HepG2 (cell line): ENCODE data around the gene ALDH3B1. TPM values are rescaled to one million over a fixed set of nuclear protein-coding genes. Genes with fewer than 3 reads are reported as not detected.

Experiments
- ARHGAP35 ChIP-seq: sonication (generic); formaldehyde crosslinking; IDR thresholded peaks from 2 replicates; pipeline ENCODE4 v1.9.0; 2022; ENCODE audit warnings: mild to moderate bottlenecking, inconsistent platforms, moderate library complexity, missing genetic modification reagents, borderline replicate concordance
- CBX1 ChIP-seq: IDR thresholded peaks from one replicate; pipeline ENCODE4 v1.6.1; 2016; ENCODE audit warnings: antibody characterized with exemption, low read depth
- CSRNP1 ChIP-seq: sonication (generic); formaldehyde crosslinking; IDR thresholded peaks from 2 replicates; pipeline ENCODE4 v1.8.1; 2023; ENCODE audit warnings: mild to moderate bottlenecking, missing genetic modification reagents
- FUBP1 ChIP-seq: sonication (generic); formaldehyde crosslinking; IDR thresholded peaks from 2 replicates; pipeline ENCODE4 v1.5.1; 2020; ENCODE audit warnings: missing genetic modification reagents, mild to moderate bottlenecking, borderline replicate concordance
- HNRNPK ChIP-seq: fragments of 200-400 bp; formaldehyde crosslinking; IDR thresholded peaks from 2 replicates; pipeline ENCODE4 v1.6.1; 2018; ENCODE audit warnings: low read length, low read depth, moderate library complexity, mild to moderate bottlenecking; ENCODE audit not compliant: poor library complexity, severe bottlenecking
- LRRFIP1 ChIP-seq: sonication (generic); formaldehyde crosslinking; conservative IDR thresholded peaks from 2 replicates; pipeline ENCODE4 v1.4.0; 2020; ENCODE audit warnings: missing genetic modification reagents
- MNT ChIP-seq: fragments of 450-650 bp; IDR thresholded peaks from 2 replicates; pipeline ENCODE4 v1.6.1; 2016
- NFYC ChIP-seq: IDR thresholded peaks from 2 replicates; pipeline ENCODE4 v1.6.1; 2016; ENCODE audit warnings: missing genetic modification reagents, missing compliant biosample characterization
- SCMH1 ChIP-seq: sonication (generic); formaldehyde crosslinking; IDR thresholded peaks from 2 replicates; pipeline ENCODE4 v1.9.0; 2021; ENCODE audit warnings: missing genetic modification reagents, mild to moderate bottlenecking, borderline replicate concordance
- TAF1 ChIP-seq: sonication (generic); formaldehyde crosslinking; IDR thresholded peaks from 2 replicates; pipeline ENCODE4 v1.4.0; 2020; ENCODE audit warnings: missing genetic modification reagents
- ZBTB7A ChIP-seq: sonication (generic); formaldehyde crosslinking; IDR thresholded peaks from 2 replicates; pipeline ENCODE4 v1.8.0; 2022; ENCODE audit warnings: mild to moderate bottlenecking, missing genetic modification reagents
- ZNF136 ChIP-seq: sonication (generic); formaldehyde crosslinking; IDR thresholded peaks from 2 replicates; pipeline ENCODE4 v1.8.1; 2022; ENCODE audit warnings: low read depth, mild to moderate bottlenecking, moderate library complexity, missing genetic modification reagents
- ZNF160 ChIP-seq: sonication (generic); formaldehyde crosslinking; IDR thresholded peaks from 2 replicates; pipeline ENCODE4 v1.8.0; 2022; ENCODE audit warnings: mild to moderate bottlenecking, inconsistent platforms, missing genetic modification reagents
- ZNF251 ChIP-seq: sonication (generic); formaldehyde crosslinking; IDR thresholded peaks from 2 replicates; pipeline ENCODE4 v1.9.0; 2021; ENCODE audit warnings: mild to moderate bottlenecking, missing genetic modification reagents
- ZNF430 ChIP-seq: sonication (generic); formaldehyde crosslinking; IDR thresholded peaks from 2 replicates; pipeline ENCODE4 v1.9.0; 2021; ENCODE audit warnings: mild to moderate bottlenecking, missing genetic modification reagents
- ZNF543 ChIP-seq: sonication (generic); formaldehyde crosslinking; IDR thresholded peaks from 2 replicates; pipeline ENCODE4 v1.4.0; 2020; ENCODE audit warnings: mild to moderate bottlenecking, missing genetic modification reagents
- ZNF563 ChIP-seq: sonication (generic); formaldehyde crosslinking; IDR thresholded peaks from 2 replicates; pipeline ENCODE4 v1.8.0; 2022; ENCODE audit warnings: mild to moderate bottlenecking, moderate library complexity, missing genetic modification reagents
- ZNF564 ChIP-seq: sonication (generic); formaldehyde crosslinking; IDR thresholded peaks from 2 replicates; pipeline ENCODE4 v1.8.1; 2023; ENCODE audit warnings: mild to moderate bottlenecking, missing genetic modification reagents
- ZNF572 ChIP-seq: sonication (generic); formaldehyde crosslinking; IDR thresholded peaks from 2 replicates; pipeline ENCODE4 v1.5.1; 2020; ENCODE audit warnings: mild to moderate bottlenecking, missing genetic modification reagents
- ZNF782 ChIP-seq: sonication (generic); formaldehyde crosslinking; IDR thresholded peaks from 2 replicates; pipeline ENCODE4 v1.4.0; 2020; ENCODE audit warnings: missing genetic modification reagents, mild to moderate bottlenecking, borderline replicate concordance
- ZNF816 ChIP-seq: sonication (generic); formaldehyde crosslinking; IDR thresholded peaks from 2 replicates; pipeline ENCODE4 v1.8.0; 2022; ENCODE audit warnings: missing genetic modification reagents, mild to moderate bottlenecking, borderline replicate concordance
- polyA plus RNA-seq, 8 experiments: library from polyadenylated mRNA; depleted of rRNA in 3 of 8; stranded (reverse) in 7 of 8; unstranded in 1 of 8; fragments of >200 nt; fragmentation: Illumina TruSeq in 4 of 8; extraction: Trizol in 4 of 8; gene quantifications; 2 replicates each; pipeline versions ENCODE4 v1.2.1 to v1.2.3, GENCODE V29; 2011 to 2016; ENCODE audit warnings: low read depth in 4 of 8, missing spikeins in 1 of 8, mixed read lengths in 1 of 8; ENCODE audit not compliant: insufficient read depth in 1 of 8
- total RNA-seq, 5 experiments: library from RNA; depleted of rRNA; stranded (reverse); fragments of >200 nt; fragmentation: Illumina TruSeq; extraction: Trizol; gene quantifications; 2 replicates each; pipeline ENCODE4 v1.2.3, GENCODE V29; 2016; ENCODE audit warnings: low read depth in 1 of 5

Gene ALDH3B1
- total and polyA plus RNA-seq, 2 of the 13 experiments (the other 11 are each of a cell fraction or from before 2014, with no cell fraction given): 4.0 to 6.7 TPM

- TF ChIP-seq FUBP1 (CRISPR knock-in tag) (no peak), ZNF136 (CRISPR knock-in tag) (no peak), ZNF251 (CRISPR knock-in tag) (no peak), ZNF160 (CRISPR knock-in tag) (peak; percentile 66; the same call in 1 of the 2 replicates), ZNF564 (CRISPR knock-in tag) (no peak), MNT (no peak), ZNF782 (CRISPR knock-in tag) (no peak; the same call in 1 of the 2 replicates), ARHGAP35 (no peak), HNRNPK (no peak), ZNF563 (CRISPR knock-in tag) (0 out of 2 replicates have a peak, but pooled peaks have one; percentile 55), ZNF816 (CRISPR knock-in tag) (no peak), CSRNP1 (peak; percentile 51; the same call in 1 of the 2 replicates), LRRFIP1 (no peak), ZNF543 (peak; percentile 42; the same call in 1 of the 2 replicates), NFYC (CRISPR knock-in tag) (peak; percentile 46; the same call in 1 of the 2 replicates), ZNF572 (CRISPR knock-in tag) (peak; percentile 95), CBX1 (no peak), TAF1 (CRISPR knock-in tag) (peak; percentile 16; the same call in 1 of the 2 replicates), ZNF430 (CRISPR knock-in tag) (peak; percentile 52; the same call in 1 of the 2 replicates), SCMH1 (CRISPR knock-in tag) (no peak), ZBTB7A (CRISPR knock-in tag) (peak; percentile 57)
These were observed 7.0 kb downstream of the ALDH3B1 start (continued) for GRCh38 chr11:68016904-68017817.
